ENCODE data around the gene OPCML. TPM values are rescaled to one million over a fixed set of nuclear protein-coding genes. Genes with fewer than 3 reads are reported as not detected.

Gene OPCML
- total and polyA plus RNA-seq, 12 donors, result under 0.01 to 1.2 (median 0.39) TPM

- DNase-seq (no peak), ATAC-seq (no peak)
- H3K36me3 ChIP-seq, result no peaks in the 10 kb centered on the region
- H3K4me3 ChIP-seq, result no peak overlapping the region
- no peak overlapping the region for H3K27ac ChIP-seq
- WGBS, 2 donors, result 86 to 93% methylated on average over 6 of the region's 6 CpGs
- intact Hi-C loops (cut with DNase I), result no loop called here
- TF ChIP-seq CTCF (IDR thresholded peaks at IDR 0.05), result no peak
- H3K4me1 ChIP-seq, result no peaks in the 10 kb centered on the region
- no peaks in the 10 kb centered on the region for H3K9me3 ChIP-seq
- H3K27me3 ChIP-seq, result peaks cover 0 to 5% (median 0%) of the 10 kb centered on the region in 7 donors
Observed at GRCh38 chr11:132876705-132877104, 655.6 kb downstream of the OPCML start.

GRCh38 chr11:132876239-132876638 lies 656.1 kb downstream of the OPCML start:
- 72 to 79% methylated on average over 3 of the region's 3 CpGs for WGBS, 2 donors
- DNase-seq, result no peak
- Histone ChIP-seq H3K36me3 (no peaks in the 10 kb centered on the region), H3K9me3 (no peaks in the 10 kb centered on the region), H3K4me1 (no peaks in the 10 kb centered on the region), H3K4me3 (no peak overlapping the region), H3K27ac (no peak overlapping the region), H3K27me3 (peaks cover 0 to 4% (median 0%) of the 10 kb centered on the region in 7 donors)
- ATAC-seq, result no peak
- TF ChIP-seq CTCF (IDR thresholded peaks at IDR 0.05), result no peak
- intact Hi-C loops (cut with DNase I), result no loop called here

- H3K27me3 ChIP-seq, result peaks cover 0 to 4% (median 0%) of the 10 kb centered on the region in 7 donors
- DNase-seq (no peak), ATAC-seq (no peak)
- 86 to 91% methylated on average over 6 of the region's 6 CpGs for WGBS, 2 donors
- TF ChIP-seq CTCF (IDR thresholded peaks at IDR 0.05), result no peak
- H3K9me3 ChIP-seq, result no peaks in the 10 kb centered on the region
- intact Hi-C loops (cut with DNase I), result no loop called here
- H3K27ac ChIP-seq, result no peak overlapping the region
- no peaks in the 10 kb centered on the region for H3K4me1 ChIP-seq
- no peak overlapping the region for H3K4me3 ChIP-seq
- no peaks in the 10 kb centered on the region for H3K36me3 ChIP-seq
Observed at GRCh38 chr11:132874638-132875037, 657.7 kb downstream of the OPCML start.

DNA sequence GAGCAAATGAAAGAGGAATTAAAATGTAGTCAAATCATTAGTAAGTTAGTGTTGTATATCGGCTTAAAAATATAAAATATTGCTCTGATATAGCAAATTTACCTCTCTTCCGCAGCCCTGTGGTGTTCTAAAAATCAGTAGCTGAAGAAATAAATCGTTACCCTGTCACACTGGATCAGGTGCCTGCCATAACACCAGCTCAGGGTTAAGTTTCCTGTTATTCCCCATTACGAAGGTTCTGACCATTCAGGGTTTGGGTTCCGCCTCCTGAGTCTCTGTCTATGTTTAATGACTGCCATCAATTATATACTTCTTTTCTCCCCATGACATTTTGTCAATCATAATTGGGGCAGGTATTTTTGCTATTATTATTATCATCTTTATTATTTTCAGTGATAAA lies 658.5 kb downstream of the OPCML start:
- ATAC-seq (no peak), DNase-seq (no peak)
- WGBS, 2 donors, result 85 to 89% methylated on average over 5 of the region's 5 CpGs
- TF ChIP-seq CTCF (IDR thresholded peaks at IDR 0.05), result no peak
- Histone ChIP-seq H3K9me3 (no peaks in the 10 kb centered on the region), H3K36me3 (no peaks in the 10 kb centered on the region), H3K4me1 (no peaks in the 10 kb centered on the region), H3K27me3 (peaks cover 0 to 4% (median 0%) of the 10 kb centered on the region in 7 donors), H3K27ac (no peak overlapping the region), H3K4me3 (no peak overlapping the region)
- intact Hi-C loops (cut with DNase I), result no loop called here
